Astrocyte of the spinal cord (primary cell): ENCODE results near the gene CORO1C.

Experiments
- DNase-seq: peaks from one replicate; pipeline ENCODE4 v3.0.0; 2011; ENCODE audit warnings: low read depth, low spot score
- H3K4me3 ChIP-seq: 2 replicates; pipeline ENCODE4 v1.5.1; 2011; ENCODE audit warnings: low read depth, mild to moderate bottlenecking, low read length, moderate library complexity
- CTCF ChIP-seq: IDR thresholded peaks from 2 replicates; pipeline ENCODE4 v1.5.1; 2012; ENCODE audit warnings: low read depth, mild to moderate bottlenecking, low read length, inconsistent platforms
- in situ Hi-C: cut with HindIII; loops from 2 replicates; pipeline ENCODE4 v1.10.0; 2017; ENCODE audit warnings: low sequenced_read_pairs

CORO1C gene

GRCh38 chr12:108689314-108690190 is 41.8 kb downstream of the CORO1C start:
- no peak overlapping the region for H3K4me3 ChIP-seq
- in situ Hi-C loops: no loop called here
- no peak for TF ChIP-seq CTCF
- peak; percentile 70 for DNase-seq

- no peak for DNase-seq
- no peak for TF ChIP-seq CTCF
- in situ Hi-C loops: no loop called here
- no peak overlapping the region for H3K4me3 ChIP-seq
Measured at GRCh38 chr12:108686780-108687179, 44.5 kb downstream of the CORO1C start.

GRCh38 chr12:108685469-108686260 is 45.7 kb downstream of the CORO1C start:
- TF ChIP-seq CTCF: no peak
- no peak overlapping the region for H3K4me3 ChIP-seq
- in situ Hi-C loops: no loop called here
- DNase-seq: peak; percentile 52

- no peak for TF ChIP-seq CTCF
- in situ Hi-C loops: no loop called here
- no peak overlapping the region for H3K4me3 ChIP-seq
- no peak for DNase-seq
Measured at GRCh38 chr12:108683906-108684556, 47.3 kb downstream of the CORO1C start.

- no peak for DNase-seq
- H3K4me3 ChIP-seq: no peak overlapping the region
- no peak for TF ChIP-seq CTCF
- in situ Hi-C loops: no loop called here
Measured at GRCh38 chr12:108681317-108681716, 50.0 kb downstream of the CORO1C start.

GRCh38 chr12:108679106-108679681 is 52.1 kb downstream of the CORO1C start:
- no peak for DNase-seq
- in situ Hi-C loops: no loop called here
- no peak for TF ChIP-seq CTCF
- H3K4me3 ChIP-seq: no peak overlapping the region
